ENCODE measurements around the gene ADGRB3. TPM values are rescaled to one million over a fixed set of nuclear protein-coding genes. Genes with fewer than 3 reads are reported as not detected.

The ADGRB3 gene
- total RNA-seq, 1 experiment from 2014 or later = 0.11 TPM

DNA sequence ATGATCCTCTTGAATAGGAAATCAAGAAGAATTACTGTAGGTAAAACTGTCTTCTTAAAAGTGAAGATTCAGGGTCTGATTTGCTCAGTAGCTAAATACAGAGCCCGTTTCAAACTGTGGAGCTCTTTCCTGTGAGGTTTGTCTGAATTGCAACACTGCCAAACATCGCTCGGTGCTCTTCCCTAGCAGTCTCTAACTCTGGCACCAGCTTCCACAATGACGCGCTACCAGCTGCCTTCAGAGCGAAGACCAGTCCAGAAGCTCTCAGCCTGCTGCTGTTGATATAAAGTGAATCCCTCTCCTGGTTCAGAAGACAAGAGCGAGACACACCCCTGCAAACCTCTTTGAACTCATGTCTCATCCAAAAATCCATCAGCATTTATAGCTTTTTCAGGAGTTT lies 714.7 kb downstream of the ADGRB3 start:
- no peak overlapping the region for H3K4me3 ChIP-seq (ENCODE audit: low read length)
- H3F3A ChIP-seq (ENCODE audit: low read length, unreplicated experiment) = no peaks in the 10 kb centered on the region
- no peaks in the 10 kb centered on the region for H3K27me3 ChIP-seq (ENCODE audit: low read length)
- H3K4me1 ChIP-seq (ENCODE audit: insufficient read depth, low read length) = no peaks in the 10 kb centered on the region
- POLR2A ChIA-PET (ENCODE audit: unreplicated experiment) = no interaction called here
- H3K4me2 ChIP-seq (ENCODE audit: low read length) = no peak overlapping the region
- ATAC-seq (no peak), DNase-seq (no peak)
- H2AFZ ChIP-seq (ENCODE audit: low read length) = no peak overlapping the region
- intact Hi-C loops (cut with micrococcal nuclease) = no loop called here
- no peaks in the 10 kb centered on the region for H3K9me3 ChIP-seq (ENCODE audit: low read length)
- CTCF ChIA-PET = no interaction called here
- TF ChIP-seq EZH2 (IDR thresholded peaks at IDR 0.05; ENCODE audit: low read length, unreplicated experiment) (no peak), CTCF (conservative IDR thresholded peaks at IDR 0.05; ENCODE audit: low read depth, low read length) (no peak), EZH2phosphoT487 (IDR thresholded peaks at IDR 0.05; ENCODE audit: borderline replicate concordance, low read length) (no peak)
- BruUV-seq (replicated peaks) = no TSS peak
- H3K9me2 ChIP-seq (replicated peaks; ENCODE audit: low read length) = no peaks in the 10 kb centered on the region
- H4K20me1 ChIP-seq (ENCODE audit: low read length) = no peaks in the 10 kb centered on the region
- H3K79me2 ChIP-seq (ENCODE audit: low read length) = no peaks in the 10 kb centered on the region
- no peak overlapping the region for H3K27ac ChIP-seq (ENCODE audit: low read length)
- no peak overlapping the region for H3K9ac ChIP-seq (ENCODE audit: low read length)
- H3K36me3 ChIP-seq (ENCODE audit: low read depth, low read length) = no peaks in the 10 kb centered on the region

GRCh38 chr6:69362209-69362608 lies 727.1 kb downstream of the ADGRB3 start:
- H3F3A ChIP-seq (ENCODE audit: low read length, unreplicated experiment) = no peaks in the 10 kb centered on the region
- H3K79me2 ChIP-seq (ENCODE audit: low read length) = no peaks in the 10 kb centered on the region
- DNase-seq = no peak
- H2AFZ ChIP-seq (ENCODE audit: low read length) = no peak overlapping the region
- ChIA-PET CTCF (no interaction called here), POLR2A (ENCODE audit: unreplicated experiment) (no interaction called here)
- BruUV-seq (replicated peaks) = no TSS peak
- H3K9me2 ChIP-seq (replicated peaks; ENCODE audit: low read length) = no peaks in the 10 kb centered on the region
- ATAC-seq = no peak
- H4K20me1 ChIP-seq (ENCODE audit: low read length) = no peaks in the 10 kb centered on the region
- TF ChIP-seq CTCF (conservative IDR thresholded peaks at IDR 0.05; ENCODE audit: low read depth, low read length) (no peak), EZH2phosphoT487 (IDR thresholded peaks at IDR 0.05; ENCODE audit: borderline replicate concordance, low read length) (no peak)
- H3K27me3 ChIP-seq (ENCODE audit: low read length) = no peaks in the 10 kb centered on the region
- H3K4me2 ChIP-seq (ENCODE audit: low read length) = no peak overlapping the region
- H3K9me3 ChIP-seq (ENCODE audit: low read length) = no peaks in the 10 kb centered on the region
- intact Hi-C loops (cut with micrococcal nuclease) = no loop called here
- H3K27ac ChIP-seq (ENCODE audit: low read length) = no peak overlapping the region
- no peak overlapping the region for H3K4me3 ChIP-seq (ENCODE audit: low read length)
- no peak overlapping the region for H3K9ac ChIP-seq (ENCODE audit: low read length)
- no peaks in the 10 kb centered on the region for H3K4me1 ChIP-seq (ENCODE audit: insufficient read depth, low read length)
- no peaks in the 10 kb centered on the region for H3K36me3 ChIP-seq (ENCODE audit: low read depth, low read length)

- Histone ChIP-seq H3K4me3 (ENCODE audit: low read length) (no peak overlapping the region), H3K4me2 (ENCODE audit: low read length) (no peak overlapping the region), H2AFZ (ENCODE audit: low read length) (no peak overlapping the region), H3K4me1 (ENCODE audit: insufficient read depth, low read length) (no peaks in the 10 kb centered on the region), H3K27ac (ENCODE audit: low read length) (no peak overlapping the region), H3K9me2 (replicated peaks; ENCODE audit: low read length) (no peaks in the 10 kb centered on the region), H4K20me1 (ENCODE audit: low read length) (no peaks in the 10 kb centered on the region), H3K27me3 (ENCODE audit: low read length) (no peaks in the 10 kb centered on the region), H3K79me2 (ENCODE audit: low read length) (no peaks in the 10 kb centered on the region), H3K36me3 (ENCODE audit: low read depth, low read length) (no peaks in the 10 kb centered on the region), H3K9ac (ENCODE audit: low read length) (no peak overlapping the region), H3F3A (ENCODE audit: low read length, unreplicated experiment) (no peaks in the 10 kb centered on the region), H3K9me3 (ENCODE audit: low read length) (no peaks in the 10 kb centered on the region)
- CTCF ChIA-PET = no interaction called here
- no peak for TF ChIP-seq EZH2phosphoT487 (IDR thresholded peaks at IDR 0.05; ENCODE audit: borderline replicate concordance, low read length)
- no peak for TF ChIP-seq EZH2 (IDR thresholded peaks at IDR 0.05; ENCODE audit: low read length, unreplicated experiment)
- POLR2A ChIA-PET (ENCODE audit: unreplicated experiment) = no interaction called here
- BruUV-seq (replicated peaks) = no TSS peak
- DNase-seq (no peak), ATAC-seq (no peak)
- intact Hi-C loops (cut with micrococcal nuclease) = no loop called here
These were observed 731.7 kb downstream of the ADGRB3 start for GRCh38 chr6:69366831-69367230.
